NCI-H1105 (cell line): ENCODE results near the gene LIM2.
A peak's percentile ranks its signal among the peaks of the same experiment; 100 is the strongest.

Source experiments
- DNase-seq: peaks from one replicate; lab custom pipeline; 2025; lab: John Stamatoyannopoulos, UW

The LIM2 gene

GRCh38 chr19:51396175-51396574 is 8.4 kb upstream of the LIM2 start:
- no peak for DNase-seq

- no peak for DNase-seq
Observed at GRCh38 chr19:51394050-51394836, 6.5 kb upstream of the LIM2 start.

GRCh38 chr19:51392701-51393100 is 4.9 kb upstream of the LIM2 start:
- DNase-seq, result no peak

DNA sequence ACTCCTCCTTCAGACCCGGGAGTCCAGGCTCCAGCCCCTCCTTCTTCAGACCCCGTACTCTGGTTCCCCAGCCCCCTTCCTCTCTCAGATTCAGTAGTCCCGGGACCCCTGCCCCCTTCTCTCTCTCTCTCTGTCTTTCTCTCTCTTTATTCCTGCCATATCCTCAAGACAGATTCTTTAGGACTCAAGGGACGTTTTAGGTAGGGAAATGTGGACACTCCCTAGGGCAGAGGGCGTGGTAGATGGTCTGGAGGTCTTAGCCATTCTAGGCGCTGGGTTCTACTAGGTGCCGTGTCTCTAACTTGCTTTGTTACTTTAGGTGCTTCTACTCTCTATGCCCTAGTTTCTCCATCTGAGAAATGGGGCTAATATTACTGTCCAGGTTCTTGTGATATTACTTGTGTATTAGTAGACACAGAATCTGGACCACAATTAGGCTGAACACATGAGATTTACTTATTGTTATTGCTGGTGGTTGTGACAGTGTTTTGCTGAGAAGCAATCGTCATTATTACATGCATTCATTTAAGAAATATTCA is 3.4 kb upstream of the LIM2 start:
- DNase-seq, result no peak

DNA sequence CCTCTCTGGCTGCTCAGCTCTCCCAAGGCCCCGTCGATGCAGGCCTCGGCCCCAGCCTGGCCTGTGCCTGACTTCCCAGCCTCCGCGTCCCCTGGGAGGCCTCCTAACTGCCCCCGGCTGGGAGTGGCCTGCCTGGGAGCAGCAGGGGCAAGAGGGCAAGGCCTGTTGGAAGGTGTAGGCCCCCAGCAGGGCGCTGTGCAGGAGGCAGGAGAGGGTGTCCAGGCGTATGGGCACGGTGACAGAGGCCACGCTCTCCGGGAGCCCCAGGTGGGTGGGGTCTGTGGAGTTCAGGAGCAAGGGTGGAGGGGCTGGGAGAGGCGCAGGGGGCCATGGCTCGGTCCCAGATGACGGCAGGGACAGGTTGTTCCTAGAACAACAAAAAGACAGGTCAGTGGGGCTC is 1.4 kb upstream of the LIM2 start:
- no peak for DNase-seq

GRCh38 chr19:51386882-51387520 is 773 bp downstream of the LIM2 start:
- DNase-seq, result no peak

GRCh38 chr19:51382004-51382403 is 5.8 kb downstream of the LIM2 start:
- DNase-seq, result no peak

GRCh38 chr19:51380379-51380778 is 7.4 kb downstream of the LIM2 start:
- DNase-seq, result no peak

- no peak for DNase-seq
Observed at GRCh38 chr19:51377422-51377821, 10.4 kb downstream of the LIM2 start.

GRCh38 chr19:51375504-51376221 is 12.1 kb downstream of the LIM2 start:
- no peak for DNase-seq

DNA sequence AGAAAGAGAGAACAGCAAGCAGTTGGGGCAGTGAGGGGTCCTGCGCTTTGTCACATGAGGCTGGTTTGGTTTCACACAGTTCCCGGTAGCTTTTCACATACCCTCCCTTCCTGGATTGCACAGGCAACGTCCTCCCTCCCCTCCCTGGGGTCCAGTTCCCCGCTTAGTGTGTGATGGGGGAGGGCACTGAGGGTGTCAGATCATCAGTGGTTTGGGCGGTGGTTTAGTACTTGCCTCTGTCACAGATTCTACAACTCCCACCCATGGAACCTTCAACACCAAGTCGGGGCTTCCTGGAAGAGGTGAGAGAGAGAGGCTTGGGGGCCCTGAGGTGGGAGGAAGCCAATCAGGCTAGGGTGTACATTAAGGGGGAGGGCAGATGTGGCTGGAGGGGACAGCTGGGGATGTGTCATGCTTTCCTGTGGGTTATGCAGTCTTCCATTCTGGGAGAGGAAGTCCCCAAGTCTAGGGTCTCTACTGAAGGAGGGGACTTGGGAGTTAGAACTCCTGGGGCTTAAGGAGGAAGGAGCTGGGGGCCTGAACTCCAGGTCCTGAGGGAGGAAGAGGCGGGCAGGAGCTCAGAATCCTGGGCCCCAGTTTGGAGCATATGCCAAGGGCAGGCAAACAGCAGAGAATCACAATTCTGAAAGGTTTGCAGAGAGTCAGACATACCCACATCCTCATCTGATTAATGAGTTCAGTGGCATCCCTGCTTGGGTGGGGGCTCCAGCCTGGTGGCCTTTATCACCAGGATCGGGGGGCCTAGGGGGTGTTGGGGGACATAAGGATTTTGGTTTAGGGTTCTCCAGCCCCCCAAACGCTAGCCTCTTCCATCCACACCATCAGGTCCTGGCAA is 14.9 kb downstream of the LIM2 start, which contains the start of gene NKG7:
Gene NKG7, minus strand, starts transcription at position 6 of the 856 bp plus-strand sequence. CDS start 119 bp downstream, outside the sequence.
- no peak for DNase-seq

DNA sequence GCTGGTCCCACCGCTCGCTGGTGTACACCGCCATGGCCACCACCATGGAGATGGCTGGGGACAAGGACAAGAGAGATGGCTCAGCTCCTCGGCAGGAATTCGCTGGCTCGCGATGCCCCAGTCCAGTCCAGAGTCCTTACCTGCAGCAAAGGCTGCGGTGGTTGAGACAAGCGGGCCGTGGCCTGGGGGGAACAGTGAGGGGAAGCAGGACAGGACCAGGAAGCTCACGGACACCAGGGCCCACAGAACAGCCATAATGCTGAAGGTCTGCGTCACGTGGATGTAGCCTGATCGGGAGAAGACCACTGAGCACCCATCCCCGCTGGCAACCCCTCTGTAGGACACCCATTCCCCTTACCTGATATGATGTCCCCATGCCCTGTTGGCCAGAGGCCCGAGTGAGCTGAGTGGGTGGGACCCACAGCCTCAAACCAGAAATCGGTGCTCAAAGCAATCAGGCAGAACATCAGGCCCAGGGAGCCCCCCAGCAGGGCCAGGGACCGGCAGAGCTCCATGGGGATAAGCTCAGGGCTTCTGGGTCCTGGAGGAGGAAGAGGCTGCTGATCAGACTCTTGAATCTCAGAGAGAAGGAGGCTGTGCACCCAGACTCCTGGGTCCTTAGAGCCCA is 15.6 kb downstream of the LIM2 start:
- no peak for DNase-seq

DNA sequence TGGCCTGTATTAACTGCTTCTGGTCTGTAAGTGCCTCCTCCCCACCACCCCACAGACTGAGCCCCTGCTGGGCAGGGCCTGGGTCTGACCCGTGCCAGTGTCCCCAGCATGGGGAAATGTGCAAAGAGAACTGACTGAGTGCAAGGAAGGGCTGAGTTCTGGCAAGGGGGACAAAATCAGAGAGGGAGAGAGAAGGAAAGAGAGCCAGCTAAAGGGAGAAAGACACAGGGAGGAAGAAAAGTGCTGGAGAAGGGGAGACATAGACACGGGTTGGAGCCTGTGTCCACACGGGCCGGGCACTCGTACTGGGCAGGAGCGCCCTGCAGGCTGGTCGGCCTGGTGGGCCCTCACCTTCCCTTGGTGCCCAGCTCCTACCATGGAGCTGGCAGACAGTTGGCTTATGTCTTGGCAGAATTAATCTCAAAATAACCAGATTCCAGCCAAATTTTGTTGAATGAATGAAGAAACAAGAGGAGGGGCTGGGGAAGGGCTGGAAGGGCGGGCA is 16.5 kb downstream of the LIM2 start:
- DNase-seq, result no peak

- DNase-seq, result no peak
Observed at GRCh38 chr19:51370230-51370629, 17.5 kb downstream of the LIM2 start.

- no peak for DNase-seq
Observed at GRCh38 chr19:51368366-51369282, 19.1 kb downstream of the LIM2 start, which contains the start of gene CLDND2. TSS of gene CLDND2 (minus strand) at chr19:51369003. CDS start at chr19:51368577, 426 bp downstream.

DNA sequence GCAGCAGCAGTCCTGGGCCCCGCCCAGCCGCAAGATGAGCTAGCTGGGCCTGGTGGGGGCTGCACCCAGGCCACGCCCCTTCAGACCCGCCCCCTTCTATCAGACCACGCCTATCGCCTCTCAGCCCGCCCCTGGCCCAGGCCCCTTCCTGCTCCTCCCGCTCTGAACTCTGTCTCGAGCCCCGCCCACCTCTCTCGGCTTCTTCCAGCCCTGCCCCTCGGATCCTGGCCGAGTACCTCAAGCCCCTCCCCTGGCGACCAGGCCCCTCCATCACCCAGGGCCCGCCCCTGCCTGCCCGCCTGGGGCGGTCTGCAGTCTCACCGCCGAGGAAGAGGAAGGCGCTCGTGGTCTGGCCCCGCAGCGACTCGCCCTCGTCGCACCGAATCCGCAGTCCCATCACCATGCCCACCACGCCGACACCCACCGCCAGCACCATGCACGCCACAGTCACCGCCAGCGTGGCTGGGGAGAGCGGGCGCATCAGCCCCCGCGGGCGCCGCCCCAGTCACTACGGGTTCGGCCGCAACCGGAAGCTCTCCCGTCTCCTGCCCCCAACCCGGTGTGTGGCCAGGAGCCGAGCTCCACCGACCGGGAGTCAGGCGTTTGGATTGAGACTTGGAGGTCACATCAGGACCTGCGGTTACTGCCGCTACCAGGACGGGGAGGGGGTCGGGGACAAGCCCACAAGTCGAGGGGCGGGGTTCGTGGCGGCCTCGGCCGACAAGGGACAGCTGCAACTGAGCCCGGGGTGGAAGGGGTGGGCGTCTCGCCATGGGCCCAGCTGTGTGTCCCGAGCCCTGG is 20.0 kb downstream of the LIM2 start:
- no peak for DNase-seq

DNA sequence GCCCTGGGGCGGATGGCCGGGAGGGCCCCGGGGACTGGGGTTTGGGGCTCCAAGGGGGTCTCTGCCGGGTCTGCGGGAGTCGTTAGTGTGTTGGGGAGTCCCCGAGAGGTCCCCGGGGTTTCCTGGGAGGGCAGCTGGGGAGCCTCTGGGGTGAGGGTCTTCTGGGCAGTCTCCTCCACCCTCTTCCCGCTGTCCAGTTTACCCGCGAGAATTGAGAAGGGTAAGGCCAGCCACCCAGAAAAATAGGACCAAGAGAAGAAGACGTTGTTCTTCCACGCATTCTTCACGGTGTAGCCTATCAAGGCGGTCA is 20.6 kb downstream of the LIM2 start:
- no peak for DNase-seq

- peak; percentile 72 for DNase-seq
Observed at GRCh38 chr19:51366389-51367254, 21.2 kb downstream of the LIM2 start.
